HAP-1 (cell line): ENCODE measurements around the gene TMSB15C.
"Not testable (repeated sequence)": the region's sequence is repeated elsewhere in the genome, so short reads cannot be mapped to it uniquely, and the experiment has no call there.

Experiments used
- DNase-seq, 2 experiments: peaks; one replicate each; pipeline ENCODE4 v3.0.0-alpha.2; 2016 to 2020; ENCODE audit warnings: low spot score in 2 of 2
- H3K27me3 ChIP-seq: fragments of 250-450 bp; sonication (Bioruptor Pico); 2 replicates; pipeline ENCODE4 v1.5.1; 2020; ENCODE audit warnings: low read depth, mild to moderate bottlenecking, moderate library complexity
- H3K36me3 ChIP-seq: fragments of 250-450 bp; sonication (Bioruptor Pico); replicated peaks from 2 replicates; pipeline ENCODE4 v1.5.1; 2020; ENCODE audit warnings: mild to moderate bottlenecking
- H3K4me1 ChIP-seq: fragments of 250-450 bp; sonication (Bioruptor Pico); 2 replicates; pipeline ENCODE4 v1.5.1; 2020; ENCODE audit warnings: mild to moderate bottlenecking
- H3K4me3 ChIP-seq: fragments of 250-450 bp; sonication (Bioruptor Pico); 2 replicates; pipeline ENCODE4 v1.5.1; 2020; ENCODE audit warnings: mild to moderate bottlenecking, moderate library complexity
- H3K9me3 ChIP-seq: fragments of 250-450 bp; sonication (Bioruptor Pico); 2 replicates; pipeline ENCODE4 v1.5.1; 2020; ENCODE audit warnings: mild to moderate bottlenecking, moderate library complexity
- in situ Hi-C: fragments of 300-500 bp; cut with MboI; formaldehyde crosslinking; loops from 3 replicates; pipeline ENCODE4 v1.14.3; 2020; ENCODE audit warnings: low sequenced_read_pairs, inconsistent platforms, mixed read lengths

TMSB15C gene

GRCh38 chrX:104085919-104086318 is 9.9 kb upstream of the TMSB15C start:
- Histone ChIP-seq H3K27me3 (no peaks in the 10 kb centered on the region), H3K4me3 (no peak overlapping the region), H3K9me3 (no peaks in the 10 kb centered on the region), H3K4me1 (no peaks in the 10 kb centered on the region), H3K36me3 (no peaks in the 10 kb centered on the region)
- in situ Hi-C loops, result no loop called here
- no peak for DNase-seq

GRCh38 chrX:104085477-104085876 is 9.4 kb upstream of the TMSB15C start:
- in situ Hi-C loops, result no loop called here
- Histone ChIP-seq H3K9me3 (no peaks in the 10 kb centered on the region), H3K4me1 (no peaks in the 10 kb centered on the region), H3K27me3 (no peaks in the 10 kb centered on the region), H3K4me3 (no peak overlapping the region), H3K36me3 (no peaks in the 10 kb centered on the region)
- no peak for DNase-seq

- in situ Hi-C loops, result no loop called here
- H3K9me3 ChIP-seq, result no peaks in the 10 kb centered on the region
- H3K4me1 ChIP-seq, result no peaks in the 10 kb centered on the region
- no peaks in the 10 kb centered on the region for H3K27me3 ChIP-seq
- DNase-seq, result no peak
- H3K4me3 ChIP-seq, result no peak overlapping the region
- H3K36me3 ChIP-seq, result no peaks in the 10 kb centered on the region
These were observed 8.7 kb upstream of the TMSB15C start for GRCh38 chrX:104084534-104085277.

- H3K4me3 ChIP-seq, result no peak overlapping the region
- in situ Hi-C loops, result no loop called here
- no peaks in the 10 kb centered on the region for H3K4me1 ChIP-seq
- no peaks in the 10 kb centered on the region for H3K9me3 ChIP-seq
- no peaks in the 10 kb centered on the region for H3K27me3 ChIP-seq
- H3K36me3 ChIP-seq, result no peaks in the 10 kb centered on the region
- no peak for DNase-seq
These were observed 8.0 kb upstream of the TMSB15C start for GRCh38 chrX:104084063-104084462.

GRCh38 chrX:104077854-104078253 is 1.8 kb upstream of the TMSB15C start:
- H3K9me3 ChIP-seq, in situ Hi-C loops, H3K36me3 ChIP-seq: not testable (repeated sequence)

GRCh38 chrX:104062636-104063035 is 13.4 kb downstream of the TMSB15C start:
- H3K9me3 ChIP-seq, H3K4me3 ChIP-seq, H3K4me1 ChIP-seq, H3K27me3 ChIP-seq, DNase-seq, in situ Hi-C loops, H3K36me3 ChIP-seq: not testable (repeated sequence)

More at GRCh38 chrX:104077854-104078253, 1.8 kb upstream of the TMSB15C start:
- H3K27me3 ChIP-seq, DNase-seq, H3K4me3 ChIP-seq, H3K4me1 ChIP-seq: not testable (repeated sequence)

- in situ Hi-C loops, DNase-seq, H3K4me1 ChIP-seq, H3K4me3 ChIP-seq, H3K36me3 ChIP-seq, H3K9me3 ChIP-seq, H3K27me3 ChIP-seq: not testable (repeated sequence)
These were observed 21.1 kb downstream of the TMSB15C start for GRCh38 chrX:104054956-104055355.

- Histone ChIP-seq H3K27me3 (no peaks in the 10 kb centered on the region), H3K4me1 (no peaks in the 10 kb centered on the region), H3K4me3 (no peak overlapping the region), H3K36me3 (no peaks in the 10 kb centered on the region), H3K9me3 (no peaks in the 10 kb centered on the region)
- DNase-seq, result no peak
- in situ Hi-C loops, result no loop called here
These were observed 28.9 kb downstream of the TMSB15C start for GRCh38 chrX:104047171-104047570.

- DNase-seq, result no peak
- Histone ChIP-seq H3K4me3 (no peak overlapping the region), H3K27me3 (no peaks in the 10 kb centered on the region), H3K4me1 (no peaks in the 10 kb centered on the region), H3K36me3 (no peaks in the 10 kb centered on the region), H3K9me3 (no peaks in the 10 kb centered on the region)
- in situ Hi-C loops, result no loop called here
These were observed 30.4 kb downstream of the TMSB15C start for GRCh38 chrX:104045642-104046041.

- no peaks in the 10 kb centered on the region for H3K9me3 ChIP-seq
- no peak overlapping the region for H3K4me3 ChIP-seq
- DNase-seq, result no peak
- in situ Hi-C loops, result no loop called here
- no peaks in the 10 kb centered on the region for H3K36me3 ChIP-seq
- no peaks in the 10 kb centered on the region for H3K4me1 ChIP-seq
- no peaks in the 10 kb centered on the region for H3K27me3 ChIP-seq
These were observed 35.0 kb downstream of the TMSB15C start for GRCh38 chrX:104041003-104041402.

- Histone ChIP-seq H3K4me1 (no peaks in the 10 kb centered on the region), H3K9me3 (no peaks in the 10 kb centered on the region), H3K4me3 (no peak within 1 kb of the TSS), H3K36me3 (no peaks in the 10 kb centered on the region), H3K27me3 (no peaks in the 10 kb centered on the region)
- in situ Hi-C loops, result no loop called here
- no peak for DNase-seq
These were observed 36.1 kb downstream of the TMSB15C start, which contains the start of gene H2BW2 for GRCh38 chrX:104039689-104040505. Gene H2BW2 (plus strand): TSS chrX:104039956. CDS start chrX:104039995, 39 bp downstream.
